HL-60 (cell line): ENCODE measurements around the gene CDHR3.

ENCODE experiments used
- CTCF ChIP-seq: IDR thresholded peaks from one replicate; pipeline ENCODE4 v1.5.1; 2011; ENCODE audit warnings: low read length, control low read depth, inconsistent platforms; ENCODE audit not compliant: insufficient read depth
- POLR2AphosphoS5 ChIP-seq: IDR thresholded peaks from 2 replicates; pipeline ENCODE4 v1.6.1; 2012; ENCODE audit warnings: low read depth
- REST ChIP-seq: IDR thresholded peaks from 2 replicates; pipeline ENCODE4 v1.6.1; 2012; ENCODE audit warnings: low read depth; ENCODE audit not compliant: insufficient replicate concordance
- SPI1 ChIP-seq: IDR thresholded peaks from 2 replicates; pipeline ENCODE4 v1.6.1; 2012; ENCODE audit warnings: low read depth, mild to moderate bottlenecking, borderline replicate concordance

- TF ChIP-seq POLR2AphosphoS5 = no peak
- no peak for TF ChIP-seq CTCF
- TF ChIP-seq SPI1 = no peak
- no peak for TF ChIP-seq REST
Measured at GRCh38 chr7:105990727-105991453, 27.8 kb downstream of the CDHR3 start.
